ENCODE measurements around the gene MYOC.

- TF ChIP-seq CTCF (IDR thresholded peaks at IDR 0.05) (no peak), NRF1 (IDR thresholded peaks at IDR 0.05; ENCODE audit: low read depth, low read length) (no peak), TAF1 (IDR thresholded peaks at IDR 0.05; ENCODE audit: borderline replicate concordance, low read depth, low read length) (no peak), RXRA (IDR thresholded peaks at IDR 0.05; ENCODE audit: borderline replicate concordance, low read depth) (no peak), EP300 (IDR thresholded peaks at IDR 0.05; ENCODE audit: borderline replicate concordance in 1 of 2, low read depth in 1 of 2, low read length in 1 of 2) (no peak), ZBTB33 (IDR thresholded peaks at IDR 0.05; ENCODE audit: borderline replicate concordance, low read depth) (no peak), PBX3 (IDR thresholded peaks at IDR 0.05) (no peak)
These were observed 14.4 kb downstream of the MYOC start for GRCh38 chr1:171637928-171638576.
